ENCODE results near the gene COL9A1.
"Not testable (repeated sequence)": the region's sequence is repeated elsewhere in the genome, so short reads cannot be mapped to it uniquely, and the experiment has no call there.

The COL9A1 gene

DNA sequence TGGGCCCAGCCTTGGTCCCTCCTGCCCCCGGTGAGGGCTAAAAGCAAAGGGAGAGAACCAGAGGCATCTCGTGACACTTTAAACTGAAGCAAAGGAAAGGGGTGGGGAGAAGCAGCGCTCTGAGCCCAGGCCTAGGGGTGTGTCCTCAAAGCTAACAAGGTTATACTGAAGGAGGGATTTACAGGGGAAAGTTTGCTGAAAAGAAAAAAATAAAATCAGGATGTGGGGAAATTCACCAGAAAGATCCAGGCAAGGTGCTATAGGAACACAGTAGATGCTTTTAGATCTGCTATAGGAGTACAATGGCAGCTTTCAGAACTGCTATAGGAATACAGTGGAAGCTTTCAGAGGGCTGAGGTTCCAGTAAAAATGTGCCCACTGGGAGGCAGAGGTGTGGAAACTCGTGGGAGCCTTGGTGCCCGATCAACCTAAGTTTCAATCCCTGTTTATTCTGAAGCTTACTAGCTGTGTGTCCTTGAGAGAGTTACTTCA is at the start of gene COL9A1:
Gene COL9A1, minus strand, starts transcription at position 51 of the 492 bp plus-strand sequence. CDS start 160 bp downstream, outside the sequence.
- H3K4me3 ChIP-seq (ENCODE audit: low read depth, low read length) = no peak within 1 kb of the TSS
- TF ChIP-seq, protein P1, sequence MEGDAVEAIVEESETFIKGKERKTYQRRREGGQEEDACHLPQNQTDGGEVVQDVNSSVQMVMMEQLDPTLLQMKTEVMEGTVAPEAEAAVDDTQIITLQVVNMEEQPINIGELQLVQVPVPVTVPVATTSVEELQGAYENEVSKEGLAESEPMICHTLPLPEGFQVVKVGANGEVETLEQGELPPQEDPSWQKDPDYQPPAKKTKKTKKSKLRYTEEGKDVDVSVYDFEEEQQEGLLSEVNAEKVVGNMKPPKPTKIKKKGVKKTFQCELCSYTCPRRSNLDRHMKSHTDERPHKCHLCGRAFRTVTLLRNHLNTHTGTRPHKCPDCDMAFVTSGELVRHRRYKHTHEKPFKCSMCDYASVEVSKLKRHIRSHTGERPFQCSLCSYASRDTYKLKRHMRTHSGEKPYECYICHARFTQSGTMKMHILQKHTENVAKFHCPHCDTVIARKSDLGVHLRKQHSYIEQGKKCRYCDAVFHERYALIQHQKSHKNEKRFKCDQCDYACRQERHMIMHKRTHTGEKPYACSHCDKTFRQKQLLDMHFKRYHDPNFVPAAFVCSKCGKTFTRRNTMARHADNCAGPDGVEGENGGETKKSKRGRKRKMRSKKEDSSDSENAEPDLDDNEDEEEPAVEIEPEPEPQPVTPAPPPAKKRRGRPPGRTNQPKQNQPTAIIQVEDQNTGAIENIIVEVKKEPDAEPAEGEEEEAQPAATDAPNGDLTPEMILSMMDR (conservative IDR thresholded peaks at IDR 0.05; ENCODE audit: low read depth, low read length) = no peak
- no peak for DNase-seq (ENCODE audit: low read depth)

DNA sequence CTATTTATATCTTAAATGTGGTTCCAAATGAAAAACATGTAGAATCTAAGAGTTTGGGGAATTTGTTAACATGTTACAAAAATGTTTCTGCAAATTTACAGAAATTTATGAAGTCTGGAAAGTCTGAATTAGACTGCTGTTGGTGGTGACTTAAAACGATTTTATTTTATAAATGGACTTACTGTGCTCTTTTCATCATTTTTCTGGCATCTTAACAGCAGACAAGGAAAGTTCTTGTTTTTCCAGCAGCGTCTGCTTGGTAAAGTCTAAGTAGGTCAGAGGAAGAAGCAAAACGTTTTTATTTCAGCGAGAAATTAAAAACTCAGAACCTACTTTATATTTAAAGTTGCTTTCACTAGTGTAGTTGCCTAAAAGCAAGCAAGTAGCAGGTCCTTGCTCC is 48.6 kb upstream of the COL9A1 start:
- no peak for DNase-seq (ENCODE audit: low read depth)
- TF ChIP-seq, protein P1 (conservative IDR thresholded peaks at IDR 0.05; ENCODE audit: low read depth, low read length) = no peak
- H3K4me3 ChIP-seq (ENCODE audit: low read depth, low read length) = no peak overlapping the region

DNA sequence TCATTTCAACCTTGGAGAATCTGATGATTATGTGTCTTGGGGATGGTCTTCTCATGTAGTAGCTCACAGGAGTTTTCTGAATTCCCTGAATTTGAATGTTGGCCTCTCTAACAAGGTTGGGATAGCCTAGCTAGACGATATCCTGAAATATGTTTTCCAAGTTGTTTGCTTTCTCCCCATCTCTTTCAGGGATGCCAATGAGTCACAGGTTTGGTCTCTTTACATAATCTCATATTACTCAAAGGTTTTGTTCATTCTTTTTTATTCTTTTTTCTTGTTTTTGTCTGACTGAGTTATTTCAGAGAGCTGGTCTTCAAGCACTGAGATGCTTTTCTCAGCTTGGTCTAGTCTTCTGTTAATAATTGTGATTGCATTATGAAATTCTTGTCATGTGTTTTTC is 42.7 kb upstream of the COL9A1 start:
- DNase-seq (ENCODE audit: low read depth) = no peak
- H3K4me3 ChIP-seq (ENCODE audit: low read depth, low read length) = no peak overlapping the region
- TF ChIP-seq, protein P1 (conservative IDR thresholded peaks at IDR 0.05; ENCODE audit: low read depth, low read length) = no peak

DNA sequence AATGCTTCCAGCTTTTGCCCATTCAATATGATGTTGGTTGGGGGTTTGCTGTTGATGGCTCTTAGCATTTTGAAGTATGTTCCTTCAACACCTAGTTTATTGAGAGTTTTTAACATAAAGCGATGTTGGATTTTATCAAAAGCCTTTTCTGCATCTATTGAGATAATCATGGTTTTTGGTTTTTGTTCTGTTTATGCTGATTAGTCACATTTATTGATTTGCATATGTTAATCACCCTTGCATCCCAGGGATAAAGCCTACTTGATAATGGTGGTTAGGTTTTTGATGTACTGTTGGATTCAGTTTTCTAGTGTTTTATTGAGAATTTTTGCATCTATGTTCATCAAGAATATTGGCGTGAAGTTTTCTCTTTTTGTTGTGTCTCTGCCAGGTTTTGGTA is 40.4 kb upstream of the COL9A1 start:
- TF ChIP-seq, protein P1 (conservative IDR thresholded peaks at IDR 0.05; ENCODE audit: low read depth, low read length) = no peak
- DNase-seq (ENCODE audit: low read depth) = no peak
- no peak overlapping the region for H3K4me3 ChIP-seq (ENCODE audit: low read depth, low read length)

DNA sequence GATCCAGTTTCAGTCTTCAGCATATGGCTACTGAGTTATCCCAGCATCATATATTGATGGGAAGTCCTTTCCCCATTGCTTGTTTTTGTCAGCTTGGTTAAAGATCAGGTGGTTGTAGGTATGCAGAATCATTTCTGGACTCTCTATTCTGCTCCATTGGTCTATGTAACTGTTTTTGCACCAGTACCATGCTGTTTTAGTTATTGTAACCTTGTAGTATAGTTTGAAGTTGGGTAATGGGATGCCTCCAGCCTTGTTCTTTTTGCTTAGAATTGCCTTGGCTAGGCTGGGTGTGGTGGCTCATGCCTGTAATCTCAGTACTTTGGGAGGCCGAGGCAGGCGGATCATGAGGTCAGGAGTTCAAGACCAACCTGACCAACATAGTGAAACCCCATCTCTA is 36.9 kb upstream of the COL9A1 start:
- H3K4me3 ChIP-seq (ENCODE audit: low read depth, low read length); DNase-seq (ENCODE audit: low read depth): not testable (repeated sequence)

DNA sequence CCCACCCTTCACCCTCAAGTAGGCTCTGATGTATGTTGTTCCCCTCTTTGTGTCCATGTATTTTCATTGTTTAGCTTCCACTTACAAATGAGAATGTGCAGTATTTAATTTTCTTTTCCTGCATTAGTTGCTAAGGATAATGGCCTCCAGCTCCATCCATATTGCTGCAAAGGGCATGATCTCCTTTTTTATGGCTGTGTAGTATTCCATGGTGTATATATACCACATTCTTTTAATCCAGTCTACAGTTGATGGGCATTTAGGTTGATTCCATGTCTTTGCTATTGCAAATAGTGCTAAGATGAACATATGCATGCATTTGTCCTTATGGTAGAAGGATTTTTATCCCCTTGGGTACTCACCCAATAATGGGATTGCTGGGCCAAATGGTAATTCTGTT is 35.9 kb upstream of the COL9A1 start:
- TF ChIP-seq, protein P1 (conservative IDR thresholded peaks at IDR 0.05; ENCODE audit: low read depth, low read length) = no peak
- H3K4me3 ChIP-seq (ENCODE audit: low read depth, low read length) = no peak overlapping the region
- no peak for DNase-seq (ENCODE audit: low read depth)

DNA sequence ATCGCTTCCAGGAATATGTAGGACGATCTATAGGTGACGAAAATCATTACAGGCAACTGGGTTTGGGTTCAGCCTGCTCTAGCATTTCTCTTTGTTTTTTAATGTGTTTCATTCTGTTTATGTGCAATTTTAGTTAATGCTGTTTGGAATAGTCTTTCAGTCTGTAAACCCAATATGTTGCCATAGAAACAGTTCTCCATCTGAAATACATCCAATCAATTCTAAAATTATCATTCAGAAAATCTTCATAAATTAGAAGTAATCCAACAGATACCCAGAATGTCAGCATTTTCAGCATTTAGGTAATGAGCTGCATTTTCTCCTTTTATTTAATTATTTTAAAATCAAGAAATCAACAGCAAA is 34.8 kb upstream of the COL9A1 start:
- no peak for DNase-seq (ENCODE audit: low read depth)
- TF ChIP-seq, protein P1 (conservative IDR thresholded peaks at IDR 0.05; ENCODE audit: low read depth, low read length) = no peak
- H3K4me3 ChIP-seq (ENCODE audit: low read depth, low read length) = no peak overlapping the region

All from choroid plexus epithelial cell (primary cell).